IMR-90 (cell line): ENCODE measurements around the gene CHN2. TPM values are rescaled to one million over a fixed set of nuclear protein-coding genes. Genes with fewer than 3 reads are reported as not detected.

Experiments
- ATAC-seq: fragments of 200-7000 bp; cut with Tn5 transposase; 2 replicates; pipeline ENCODE4 v1.9.1; 2020; ENCODE audit warnings: low read depth, mild to moderate bottlenecking, moderate library complexity
- BruUV-seq: library from RNA; stranded (reverse); fragments of 400-500 nt; replicated peaks from 2 replicates; lab custom pipeline; 2021; lab: Mats Ljungman, UMichigan
- CTCF ChIA-PET: fragments of 300-600 bp; formaldehyde crosslinking; extraction: SDS; loops from one replicate; lab custom pipeline; 2021; ENCODE audit warnings: antibody characterized with exemption; lab: Yijun Ruan, JAX
- POLR2A ChIA-PET: fragments of 300-600 bp; sonication (Branson Sonifier 250); formaldehyde crosslinking; loops from one replicate; lab custom pipeline; 2022; ENCODE audit warnings: antibody characterized with exemption; ENCODE audit not compliant: unreplicated experiment; lab: Charles Lee
- DNase-seq: peaks from one replicate; pipeline ENCODE4 v3.0.0; 2013
- H2AFZ ChIP-seq: replicated peaks from 2 replicates; pipeline ENCODE3; 2013; ENCODE audit warnings: low read length, mild to moderate bottlenecking; ENCODE audit not compliant: poor library complexity
- H2AK5ac ChIP-seq: 2 replicates; pipeline ENCODE4 v1.6.1; 2013; ENCODE audit warnings: low read depth, low read length, inconsistent platforms
- H2AK9ac ChIP-seq: replicated peaks from 2 replicates; pipeline ENCODE3; 2013; ENCODE audit warnings: mild to moderate bottlenecking, low read depth, low read length, moderate library complexity; ENCODE audit not compliant: poor library complexity
- H2BK120ac ChIP-seq: 2 replicates; pipeline ENCODE4 v1.6.1; 2013; ENCODE audit warnings: low read depth, low read length, inconsistent platforms
- H2BK15ac ChIP-seq: 3 replicates; pipeline ENCODE4 v1.6.1; 2013; ENCODE audit warnings: low read depth, low read length, inconsistent platforms
- H2BK20ac ChIP-seq: 2 replicates; pipeline ENCODE4 v1.6.1; 2013; ENCODE audit warnings: low read depth, mild to moderate bottlenecking, inconsistent platforms, low read length, moderate library complexity
- H2BK5ac ChIP-seq: 2 replicates; pipeline ENCODE4 v1.6.1; 2013; ENCODE audit warnings: mild to moderate bottlenecking, low read depth, low read length, inconsistent platforms; ENCODE audit not compliant: poor library complexity, severe bottlenecking
- H3K14ac ChIP-seq: replicated peaks from 2 replicates; pipeline ENCODE4 v1.6.1; 2013; ENCODE audit warnings: low read depth, low read length, inconsistent platforms
- H3K18ac ChIP-seq: 2 replicates; pipeline ENCODE4 v1.6.1; 2013; ENCODE audit warnings: low read depth, low read length, control low read depth
- H3K23ac ChIP-seq: 2 replicates; pipeline ENCODE4 v1.6.1; 2013; ENCODE audit warnings: low read depth, low read length, inconsistent platforms
- H3K27ac ChIP-seq: 2 replicates; pipeline ENCODE4 v1.5.1; 2013; ENCODE audit warnings: mild to moderate bottlenecking, control low read depth, low read length; ENCODE audit not compliant: insufficient read depth
- H3K27me3 ChIP-seq: 2 replicates; pipeline ENCODE4 v1.6.1; 2013; ENCODE audit warnings: low read length; ENCODE audit not compliant: control insufficient read depth, insufficient read depth
- H3K36me3 ChIP-seq: 2 replicates; pipeline ENCODE4 v1.6.1; 2013; ENCODE audit warnings: low read length, mixed read lengths; ENCODE audit not compliant: control insufficient read depth, insufficient read depth
- H3K4ac ChIP-seq: 2 replicates; pipeline ENCODE4 v1.6.1; 2013; ENCODE audit warnings: low read depth, low read length, inconsistent platforms
- H3K4me1 ChIP-seq: 2 replicates; pipeline ENCODE4 v1.6.1; 2013; ENCODE audit warnings: low read length, mixed read lengths; ENCODE audit not compliant: control insufficient read depth, insufficient read depth
- H3K4me2 ChIP-seq: 2 replicates; pipeline ENCODE4 v1.6.1; 2013; ENCODE audit warnings: low read depth, mild to moderate bottlenecking, control low read depth, low read length, moderate library complexity
- H3K4me3 ChIP-seq: 2 replicates; pipeline ENCODE4 v1.5.1; 2013; ENCODE audit warnings: low read depth, mild to moderate bottlenecking, control low read depth, low read length, moderate library complexity; ENCODE audit not compliant: insufficient read depth
- H3K56ac ChIP-seq: 2 replicates; pipeline ENCODE4 v1.6.1; 2013; ENCODE audit warnings: low read length, inconsistent platforms; ENCODE audit not compliant: insufficient read depth; ENCODE audit errors: extremely low read depth
- H3K79me1 ChIP-seq, 2 experiments: 2 replicates each; pipeline ENCODE4 v1.6.1; 2013; ENCODE audit warnings: low read length in 2 of 2, inconsistent platforms in 1 of 2, low read depth in 1 of 2
- H3K9ac ChIP-seq: 2 replicates; pipeline ENCODE4 v1.6.1; 2013; ENCODE audit warnings: low read depth, low read length, control low read depth
- H3K9me1 ChIP-seq: 2 replicates; pipeline ENCODE4 v1.6.1; 2013; ENCODE audit warnings: low read length, inconsistent platforms; ENCODE audit not compliant: insufficient read depth
- H3K9me3 ChIP-seq: 2 replicates; pipeline ENCODE4 v1.6.1; 2013; ENCODE audit warnings: low read length; ENCODE audit not compliant: control insufficient read depth, insufficient read depth
- H4K20me1 ChIP-seq: 2 replicates; pipeline ENCODE4 v1.6.1; 2013; ENCODE audit warnings: low read length, inconsistent platforms; ENCODE audit not compliant: insufficient read depth
- H4K5ac ChIP-seq: 2 replicates; pipeline ENCODE4 v1.6.1; 2013; ENCODE audit warnings: mild to moderate bottlenecking, low read depth, low read length, control low read depth
- H4K8ac ChIP-seq, 2 experiments: 2 replicates each; pipeline ENCODE4 v1.6.1; 2013; ENCODE audit warnings: low read depth in 2 of 2, low read length in 2 of 2, control low read depth in 1 of 2, inconsistent platforms in 1 of 2
- H4K91ac ChIP-seq: 2 replicates; pipeline ENCODE4 v1.6.1; 2013; ENCODE audit warnings: low read depth, low read length, inconsistent platforms; ENCODE audit not compliant: insufficient read depth
- CEBPB ChIP-seq: IDR thresholded peaks from 2 replicates; pipeline ENCODE4 v1.6.1; 2012; ENCODE audit warnings: low read depth, low read length, improper control_type of control experiment
- FOS ChIP-seq: fragments of 150-350 bp; IDR thresholded peaks from 2 replicates; pipeline ENCODE4 v1.6.1; 2016; ENCODE audit warnings: low read depth, low read length
- MAZ ChIP-seq: IDR thresholded peaks from 2 replicates; pipeline ENCODE4 v1.6.1; 2012; ENCODE audit warnings: low read depth, mild to moderate bottlenecking, low read length, improper control_type of control experiment, moderate library complexity, borderline replicate concordance
- NFE2L2 ChIP-seq: fragments of 150-350 bp; IDR thresholded peaks from 2 replicates; pipeline ENCODE4 v1.6.1; 2016; ENCODE audit warnings: low read depth, mild to moderate bottlenecking, low read length
- RCOR1 ChIP-seq: IDR thresholded peaks from 2 replicates; pipeline ENCODE4 v1.6.1; 2012; ENCODE audit warnings: mild to moderate bottlenecking, low read length, improper control_type of control experiment; ENCODE audit not compliant: insufficient replicate concordance
- USF2 ChIP-seq: fragments of 150-350 bp; IDR thresholded peaks from 2 replicates; pipeline ENCODE4 v1.6.1; 2017; ENCODE audit warnings: mild to moderate bottlenecking, antibody characterized with exemption, low read length, low read depth
- WGBS, 2 experiments: methylation state at CpG; one replicate each; pipeline versions ENCODE4 v1.1.5 to v1.1.7; 2013; ENCODE audit warnings: missing lambda C conversion rate in 2 of 2; ENCODE audit not compliant: insufficient read length in 1 of 2; ENCODE audit errors: extremely low coverage in 2 of 2; 5-methylcytosine and 5-hydroxymethylcytosine counted together
- dilution Hi-C: fragments of 300-500 bp; cut with HindIII; formaldehyde crosslinking; loops from one replicate; pipeline ENCODE4 v1.14.3; 2018; ENCODE audit warnings: low sequenced_read_pairs; ENCODE audit not compliant: unreplicated experiment
- in situ Hi-C: fragments of 300-500 bp; cut with MboI; formaldehyde crosslinking; loops from 3 replicates; pipeline ENCODE4 v1.14.3; 2019; ENCODE audit warnings: low sequenced_read_pairs, inconsistent platforms, mixed read lengths
- intact Hi-C: fragments of 100-400 bp; cut with micrococcal nuclease; formaldehyde crosslinking; loops from 2 replicates; pipeline ENCODE4 v1.10.0; 2022
- polyA plus RNA-seq, 3 experiments: library from polyadenylated mRNA; depleted of rRNA; stranded (reverse); fragments of >200 nt; gene quantifications; 2 replicates each; pipeline ENCODE4 v1.2.3, GENCODE V29; 2012; ENCODE audit warnings: low replicate concordance in 1 of 3
- total RNA-seq: library from RNA; depleted of rRNA; stranded (reverse); fragments of >200 nt; gene quantifications from 2 replicates; pipeline ENCODE4 v1.2.3, GENCODE V29; 2012

Gene CHN2
- total and polyA plus RNA-seq, 2 of the 4 experiments (the other 2 are of a cell fraction): not detected

- Histone ChIP-seq H3K27ac (no peak overlapping the region), H4K5ac (no peak overlapping the region), H2BK20ac (no peak overlapping the region), H2BK5ac (no peak overlapping the region), H2BK120ac (no peak overlapping the region), H3K79me1 (no peaks in the 10 kb centered on the region), H3K27me3 (no peaks in the 10 kb centered on the region), H3K56ac (no peak overlapping the region), H3K36me3 (no peaks in the 10 kb centered on the region), H3K18ac (no peak overlapping the region), H4K91ac (no peak overlapping the region), H3K9ac (no peak overlapping the region), H3K9me1 (no peaks in the 10 kb centered on the region), H3K9me3 (no peaks in the 10 kb centered on the region; the same call in 1 of the 2 replicates), H3K4me3 (no peak overlapping the region), H2BK15ac (no peak overlapping the region), H2AK9ac (no peak overlapping the region), H3K4me2 (no peak overlapping the region), H2AFZ (no peak overlapping the region), H3K4ac (no peak overlapping the region), H3K14ac (no peak overlapping the region), H2AK5ac (no peak overlapping the region), H3K23ac (no peak overlapping the region), H3K4me1 (no peaks in the 10 kb centered on the region), H4K8ac (no peak overlapping the region), H4K20me1 (no peaks in the 10 kb centered on the region)
- no peak for DNase-seq
- no peak for ATAC-seq
- POLR2A ChIA-PET: no interaction called here
- CTCF ChIA-PET: no interaction called here
- no TSS peak for BruUV-seq
- no peak for TF ChIP-seq CEBPB
- no peak for TF ChIP-seq USF2
- TF ChIP-seq MAZ: no peak
- no peak for TF ChIP-seq NFE2L2
- TF ChIP-seq FOS: no peak
- TF ChIP-seq RCOR1: no peak
- in situ Hi-C loops: no loop called here
- intact Hi-C loops: no loop called here
- WGBS, 2 experiments: no CpG with 5 or more reads among the region's 3 CpGs
- dilution Hi-C loops: no loop called here
Measured at GRCh38 chr7:29372351-29373090, 177.9 kb downstream of the CHN2 start.
